Testis (tissue), 2 donors: ENCODE measurements around the gene ITSN2.

Experiments used
- POLR2A ChIP-seq: fragments of 450-650 bp; IDR thresholded peaks from one replicate; pipeline ENCODE4 v1.6.1; 2017; ENCODE audit warnings: antibody characterized with exemption, mild to moderate bottlenecking, moderate library complexity
- TF ChIP-seq, protein P1 (sequence below), 3 experiments: fragments of 450-650 bp in 2 of 3; fragments of 200-600 bp in 1 of 3; sonication (generic) in 1 of 3; IDR thresholded peaks; one replicate each; pipeline ENCODE4 v1.5.1; 2016 to 2019; ENCODE audit warnings: antibody characterized with exemption in 3 of 3, mild to moderate bottlenecking in 2 of 3, moderate library complexity in 1 of 3

GRCh38 chr2:24304098-24304497, 56.2 kb downstream of the ITSN2 start:
- TF ChIP-seq, protein P1, sequence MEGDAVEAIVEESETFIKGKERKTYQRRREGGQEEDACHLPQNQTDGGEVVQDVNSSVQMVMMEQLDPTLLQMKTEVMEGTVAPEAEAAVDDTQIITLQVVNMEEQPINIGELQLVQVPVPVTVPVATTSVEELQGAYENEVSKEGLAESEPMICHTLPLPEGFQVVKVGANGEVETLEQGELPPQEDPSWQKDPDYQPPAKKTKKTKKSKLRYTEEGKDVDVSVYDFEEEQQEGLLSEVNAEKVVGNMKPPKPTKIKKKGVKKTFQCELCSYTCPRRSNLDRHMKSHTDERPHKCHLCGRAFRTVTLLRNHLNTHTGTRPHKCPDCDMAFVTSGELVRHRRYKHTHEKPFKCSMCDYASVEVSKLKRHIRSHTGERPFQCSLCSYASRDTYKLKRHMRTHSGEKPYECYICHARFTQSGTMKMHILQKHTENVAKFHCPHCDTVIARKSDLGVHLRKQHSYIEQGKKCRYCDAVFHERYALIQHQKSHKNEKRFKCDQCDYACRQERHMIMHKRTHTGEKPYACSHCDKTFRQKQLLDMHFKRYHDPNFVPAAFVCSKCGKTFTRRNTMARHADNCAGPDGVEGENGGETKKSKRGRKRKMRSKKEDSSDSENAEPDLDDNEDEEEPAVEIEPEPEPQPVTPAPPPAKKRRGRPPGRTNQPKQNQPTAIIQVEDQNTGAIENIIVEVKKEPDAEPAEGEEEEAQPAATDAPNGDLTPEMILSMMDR (IDR thresholded peaks at IDR 0.05), result no peak
- no peak for TF ChIP-seq POLR2A
